Measurements from ENCODE around the gene UBE2O. TPM values are rescaled to one million over a fixed set of nuclear protein-coding genes. Genes with fewer than 3 reads are reported as not detected.
A peak's percentile ranks its signal among the peaks of the same experiment; 100 is the strongest.

The UBE2O gene
- polyA plus RNA-seq, 4 donors, result 5.7 to 19.7 (median 9.6) TPM

GRCh38 chr17:76370261-76370993 lies 82.5 kb downstream of the UBE2O start:
- Histone ChIP-seq H3K4me1 (ENCODE audit: control insufficient read depth in 3 of 3, insufficient read depth in 2 of 3, low read depth in 1 of 3, low read length in 2 of 3) (peaks cover 0 to 4% (median 0%) of the 10 kb centered on the region in 3 donors), H3K9me3 (ENCODE audit: control insufficient read depth in 2 of 2, insufficient read depth in 1 of 2, low read depth in 1 of 2, low read length in 1 of 2) (peaks cover 0 to 28% of the 10 kb centered on the region in 2 donors), H3K4me3 (ENCODE audit: low read depth in 1 of 3, low read length in 3 of 3) (no peak overlapping the region), H3K36me3 (ENCODE audit: control insufficient read depth in 3 of 3, insufficient read depth in 2 of 3, low read depth in 1 of 3, low read length in 3 of 3) (no peaks in the 10 kb centered on the region), H3K27ac (ENCODE audit: low read depth in 1 of 3, low read length in 2 of 3) (no peak overlapping the region), H3K27me3 (ENCODE audit: control insufficient read depth in 3 of 3, insufficient read depth in 3 of 3, low read length in 3 of 3) (no peaks in the 10 kb centered on the region)
- no peak for DNase-seq
- no peak for FAIRE-seq
- 59 to 76% (median 72%) methylated on average over 11 of the region's 11 CpGs for WGBS, 3 donors

- 70 to 89% (median 87%) methylated on average over 7 of the region's 7 CpGs for WGBS, 3 donors
- Histone ChIP-seq H3K4me1 (ENCODE audit: control insufficient read depth in 3 of 3, insufficient read depth in 2 of 3, low read depth in 1 of 3, low read length in 2 of 3) (peaks cover 0 to 4% (median 0%) of the 10 kb centered on the region in 3 donors), H3K27me3 (ENCODE audit: control insufficient read depth in 3 of 3, insufficient read depth in 3 of 3, low read length in 3 of 3) (no peaks in the 10 kb centered on the region), H3K27ac (ENCODE audit: low read depth in 1 of 3, low read length in 2 of 3) (no peak overlapping the region), H3K36me3 (ENCODE audit: control insufficient read depth in 3 of 3, insufficient read depth in 2 of 3, low read depth in 1 of 3, low read length in 3 of 3) (no peaks in the 10 kb centered on the region), H3K4me3 (ENCODE audit: low read depth in 1 of 3, low read length in 3 of 3) (no peak overlapping the region), H3K9me3 (ENCODE audit: control insufficient read depth in 2 of 2, insufficient read depth in 1 of 2, low read depth in 1 of 2, low read length in 1 of 2) (peaks cover 0 to 28% of the 10 kb centered on the region in 2 donors)
- FAIRE-seq (no peak), DNase-seq (no peak)
Observed at GRCh38 chr17:76369804-76370203, 83.1 kb downstream of the UBE2O start.

GRCh38 chr17:76369379-76369778 lies 83.6 kb downstream of the UBE2O start:
- FAIRE-seq (no peak), DNase-seq (no peak)
- no peak overlapping the region for H3K27ac ChIP-seq (ENCODE audit: low read depth in 1 of 3, low read length in 2 of 3)
- H3K36me3 ChIP-seq (ENCODE audit: control insufficient read depth in 3 of 3, insufficient read depth in 2 of 3, low read depth in 1 of 3, low read length in 3 of 3), result no peaks in the 10 kb centered on the region
- H3K9me3 ChIP-seq (ENCODE audit: control insufficient read depth in 2 of 2, insufficient read depth in 1 of 2, low read depth in 1 of 2, low read length in 1 of 2), result peaks cover 0 to 28% of the 10 kb centered on the region in 2 donors
- H3K4me1 ChIP-seq (ENCODE audit: control insufficient read depth in 3 of 3, insufficient read depth in 2 of 3, low read depth in 1 of 3, low read length in 2 of 3), result peaks cover 0 to 4% (median 0%) of the 10 kb centered on the region in 3 donors
- H3K27me3 ChIP-seq (ENCODE audit: control insufficient read depth in 3 of 3, insufficient read depth in 3 of 3, low read length in 3 of 3), result no peaks in the 10 kb centered on the region
- 77 to 94% (median 92%) methylated on average over 10 of the region's 10 CpGs for WGBS, 3 donors
- no peak overlapping the region for H3K4me3 ChIP-seq (ENCODE audit: low read depth in 1 of 3, low read length in 3 of 3)

- no peak for DNase-seq
- Histone ChIP-seq H3K4me3 (ENCODE audit: low read depth in 1 of 3, low read length in 3 of 3) (no peak overlapping the region), H3K4me1 (ENCODE audit: control insufficient read depth in 3 of 3, insufficient read depth in 2 of 3, low read depth in 1 of 3, low read length in 2 of 3) (peaks cover 0 to 4% (median 0%) of the 10 kb centered on the region in 3 donors), H3K36me3 (ENCODE audit: control insufficient read depth in 3 of 3, insufficient read depth in 2 of 3, low read depth in 1 of 3, low read length in 3 of 3) (no peaks in the 10 kb centered on the region), H3K9me3 (ENCODE audit: control insufficient read depth in 2 of 2, insufficient read depth in 1 of 2, low read depth in 1 of 2, low read length in 1 of 2) (peaks cover 0 to 28% of the 10 kb centered on the region in 2 donors), H3K27ac (ENCODE audit: low read depth in 1 of 3, low read length in 2 of 3) (no peak overlapping the region), H3K27me3 (ENCODE audit: control insufficient read depth in 3 of 3, insufficient read depth in 3 of 3, low read length in 3 of 3) (no peaks in the 10 kb centered on the region)
- FAIRE-seq, result no peak
- WGBS, 3 donors, result 72 to 89% (median 89%) methylated on average over 11 of the region's 11 CpGs
Observed at GRCh38 chr17:76368545-76368944, 84.4 kb downstream of the UBE2O start.

GRCh38 chr17:76367642-76368041 lies 85.3 kb downstream of the UBE2O start:
- peaks cover 0 to 4% (median 0%) of the 10 kb centered on the region in 3 donors for H3K4me1 ChIP-seq (ENCODE audit: control insufficient read depth in 3 of 3, insufficient read depth in 2 of 3, low read depth in 1 of 3, low read length in 2 of 3)
- 59 to 65% (median 62%) methylated on average over 6 of the region's 6 CpGs for WGBS, 3 donors
- DNase-seq, result peak; percentile 65 to 81
- H3K4me3 ChIP-seq (ENCODE audit: low read depth in 1 of 3, low read length in 3 of 3), result no peak overlapping the region
- H3K27me3 ChIP-seq (ENCODE audit: control insufficient read depth in 3 of 3, insufficient read depth in 3 of 3, low read length in 3 of 3), result no peaks in the 10 kb centered on the region
- no peak overlapping the region for H3K27ac ChIP-seq (ENCODE audit: low read depth in 1 of 3, low read length in 2 of 3)
- peaks cover 0 to 28% of the 10 kb centered on the region in 2 donors for H3K9me3 ChIP-seq (ENCODE audit: control insufficient read depth in 2 of 2, insufficient read depth in 1 of 2, low read depth in 1 of 2, low read length in 1 of 2)
- no peak for FAIRE-seq
- H3K36me3 ChIP-seq (ENCODE audit: control insufficient read depth in 3 of 3, insufficient read depth in 2 of 3, low read depth in 1 of 3, low read length in 3 of 3), result no peaks in the 10 kb centered on the region

- Histone ChIP-seq H3K27ac (ENCODE audit: low read depth in 1 of 3, low read length in 2 of 3) (no peak overlapping the region), H3K9me3 (ENCODE audit: control insufficient read depth in 2 of 2, insufficient read depth in 1 of 2, low read depth in 1 of 2, low read length in 1 of 2) (peaks cover 0 to 28% of the 10 kb centered on the region in 2 donors), H3K4me3 (ENCODE audit: low read depth in 1 of 3, low read length in 3 of 3) (no peak overlapping the region), H3K27me3 (ENCODE audit: control insufficient read depth in 3 of 3, insufficient read depth in 3 of 3, low read length in 3 of 3) (no peaks in the 10 kb centered on the region), H3K36me3 (ENCODE audit: control insufficient read depth in 3 of 3, insufficient read depth in 2 of 3, low read depth in 1 of 3, low read length in 3 of 3) (no peaks in the 10 kb centered on the region), H3K4me1 (ENCODE audit: control insufficient read depth in 3 of 3, insufficient read depth in 2 of 3, low read depth in 1 of 3, low read length in 2 of 3) (peaks cover 0 to 4% (median 0%) of the 10 kb centered on the region in 3 donors)
- FAIRE-seq (no peak), DNase-seq (no peak)
- 94 to 100% (median 96%) methylated on average over 2 to 3 of the region's 3 CpGs for WGBS, 3 donors
Observed at GRCh38 chr17:76366247-76366646, 86.7 kb downstream of the UBE2O start.

- 36 to 58% (median 42%) methylated on average over 12 of the region's 12 CpGs for WGBS, 3 donors
- Histone ChIP-seq H3K27me3 (ENCODE audit: control insufficient read depth in 3 of 3, insufficient read depth in 3 of 3, low read length in 3 of 3) (no peaks in the 10 kb centered on the region), H3K27ac (ENCODE audit: low read depth in 1 of 3, low read length in 2 of 3) (no peak overlapping the region), H3K36me3 (ENCODE audit: control insufficient read depth in 3 of 3, insufficient read depth in 2 of 3, low read depth in 1 of 3, low read length in 3 of 3) (no peaks in the 10 kb centered on the region), H3K4me3 (ENCODE audit: low read depth in 1 of 3, low read length in 3 of 3) (no peak overlapping the region), H3K9me3 (ENCODE audit: control insufficient read depth in 2 of 2, insufficient read depth in 1 of 2, low read depth in 1 of 2, low read length in 1 of 2) (peaks cover 0 to 28% of the 10 kb centered on the region in 2 donors), H3K4me1 (ENCODE audit: control insufficient read depth in 3 of 3, insufficient read depth in 2 of 3, low read depth in 1 of 3, low read length in 2 of 3) (peaks cover 0 to 4% (median 0%) of the 10 kb centered on the region in 3 donors)
- no peak for DNase-seq
- no peak for FAIRE-seq
Observed at GRCh38 chr17:76365256-76365903, 87.6 kb downstream of the UBE2O start.

GRCh38 chr17:76363107-76363842 lies 89.7 kb downstream of the UBE2O start:
- H3K36me3 ChIP-seq (ENCODE audit: control insufficient read depth in 3 of 3, insufficient read depth in 2 of 3, low read depth in 1 of 3, low read length in 3 of 3), result no peaks in the 10 kb centered on the region
- peaks cover 0 to 12% of the 10 kb centered on the region in 2 donors for H3K9me3 ChIP-seq (ENCODE audit: control insufficient read depth in 2 of 2, insufficient read depth in 1 of 2, low read depth in 1 of 2, low read length in 1 of 2)
- no peak for DNase-seq
- FAIRE-seq, result no peak
- H3K27me3 ChIP-seq (ENCODE audit: control insufficient read depth in 3 of 3, insufficient read depth in 3 of 3, low read length in 3 of 3), result no peaks in the 10 kb centered on the region
- peaks cover 0 to 4% (median 0%) of the 10 kb centered on the region in 3 donors for H3K4me1 ChIP-seq (ENCODE audit: control insufficient read depth in 3 of 3, insufficient read depth in 2 of 3, low read depth in 1 of 3, low read length in 2 of 3)
- H3K27ac ChIP-seq (ENCODE audit: low read depth in 1 of 3, low read length in 2 of 3), result no peak overlapping the region
- WGBS, 3 donors, result 69 to 85% (median 85%) methylated on average over 11 of the region's 11 CpGs
- no peak overlapping the region for H3K4me3 ChIP-seq (ENCODE audit: low read depth in 1 of 3, low read length in 3 of 3)

Data from small intestine (tissue), 7 donors.